HUDEP-2 (cell line): ENCODE data around the gene ADAM23.

Experiments used
- DNase-seq, 76 experiments: peaks; one replicate each; lab custom pipeline; 2025; ENCODE audit not compliant: unreplicated experiment in 76 of 76; lab: John Stamatoyannopoulos, UW

The ADAM23 gene

DNA sequence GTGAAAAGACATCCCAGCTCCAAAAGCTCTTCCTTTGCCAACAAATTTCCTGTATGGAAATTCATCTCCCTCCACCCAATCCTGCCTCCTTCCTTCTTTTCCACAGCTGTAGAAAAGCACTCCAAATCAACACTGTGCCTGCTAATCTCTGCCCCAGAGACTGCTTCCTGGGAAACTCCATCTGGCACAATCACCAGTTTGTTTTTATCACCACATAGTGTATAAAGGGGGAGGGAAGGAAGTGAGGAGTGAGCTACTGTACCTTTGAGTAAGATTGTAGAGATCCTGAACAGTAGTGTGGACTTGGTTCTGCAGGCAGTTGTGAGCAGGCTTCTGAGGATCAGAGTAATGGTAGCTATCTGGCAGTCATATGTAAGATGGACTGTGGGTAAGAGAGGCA lies 184.3 kb downstream of the ADAM23 start:
- DNase-seq: no peak

DNA sequence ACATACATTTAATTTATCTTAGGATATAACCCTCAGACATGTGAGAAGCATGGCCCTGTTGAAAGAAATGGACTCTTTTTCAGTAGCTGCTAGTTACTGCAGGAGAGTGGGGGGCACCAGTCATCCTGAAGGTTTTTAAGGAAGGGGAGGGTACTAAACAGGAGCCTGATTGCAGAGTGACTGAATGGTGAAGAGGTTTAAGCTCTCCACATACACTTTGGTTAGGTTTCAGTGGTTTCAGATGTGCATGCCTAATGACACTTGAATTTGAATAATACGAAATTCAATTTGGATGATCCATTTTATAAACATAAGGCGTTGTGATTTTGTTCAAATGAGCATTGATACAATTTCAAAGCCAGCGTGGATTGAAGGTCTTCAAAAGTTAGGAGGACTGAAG lies 188.0 kb downstream of the ADAM23 start:
- DNase-seq: no peak

DNA sequence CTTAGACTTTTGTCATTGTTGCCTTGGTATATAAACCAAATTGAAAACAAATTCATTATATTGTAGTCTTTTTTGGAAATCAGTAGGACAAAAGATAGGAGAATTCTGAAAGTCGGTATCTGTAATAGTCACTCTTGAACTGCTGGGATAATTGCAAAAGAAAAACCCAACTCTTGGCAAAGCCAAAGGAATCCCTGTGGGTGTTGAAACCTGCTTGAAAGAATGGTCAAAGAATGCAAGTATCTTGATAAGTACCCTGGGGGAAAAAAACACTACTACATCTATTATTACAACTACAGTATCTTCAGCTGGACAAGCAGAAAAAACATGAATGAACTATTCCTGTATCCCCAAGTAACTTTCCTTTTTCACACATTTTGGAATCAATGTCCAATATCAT lies 191.7 kb downstream of the ADAM23 start:
- no peak for DNase-seq

DNA sequence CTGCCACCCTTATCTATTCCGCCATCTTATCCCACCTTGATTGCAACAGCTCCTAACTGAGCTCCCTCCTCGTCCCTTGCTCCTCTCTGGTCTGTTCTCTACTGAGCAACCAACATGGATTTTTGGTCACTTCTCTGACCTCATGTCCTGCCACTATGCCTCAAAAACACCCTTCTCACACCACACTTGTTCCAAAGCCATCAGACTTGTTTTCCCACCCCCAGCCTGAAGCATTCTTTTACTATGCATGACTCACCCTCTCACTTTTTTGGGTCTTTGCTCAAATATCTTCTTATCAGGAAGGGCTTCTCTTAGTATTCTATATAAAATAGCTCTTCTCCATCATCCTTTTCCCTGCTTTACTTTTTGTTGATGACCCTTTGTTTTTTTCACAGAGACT lies 196.3 kb downstream of the ADAM23 start:
- no peak for DNase-seq

DNA sequence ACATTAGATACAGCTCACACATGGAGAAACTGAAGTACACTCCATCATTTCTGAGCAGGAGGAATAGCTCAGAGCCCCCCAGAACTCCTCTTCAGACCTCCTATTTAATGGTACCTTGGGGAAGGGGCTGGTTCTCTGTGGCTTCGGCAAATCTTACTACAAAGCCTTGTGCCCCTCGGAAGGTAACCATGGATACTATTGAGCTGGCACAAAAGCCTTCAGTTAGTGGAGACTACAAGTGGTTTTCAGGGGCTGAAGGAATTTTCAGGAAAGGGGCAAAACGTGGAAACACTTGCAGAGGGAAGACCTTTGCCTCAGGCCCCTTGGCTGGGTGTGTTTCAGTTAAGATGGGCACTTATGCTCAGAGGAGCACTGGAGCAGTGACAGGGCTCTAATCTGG lies 197.9 kb downstream of the ADAM23 start:
- DNase-seq: no peak

DNA sequence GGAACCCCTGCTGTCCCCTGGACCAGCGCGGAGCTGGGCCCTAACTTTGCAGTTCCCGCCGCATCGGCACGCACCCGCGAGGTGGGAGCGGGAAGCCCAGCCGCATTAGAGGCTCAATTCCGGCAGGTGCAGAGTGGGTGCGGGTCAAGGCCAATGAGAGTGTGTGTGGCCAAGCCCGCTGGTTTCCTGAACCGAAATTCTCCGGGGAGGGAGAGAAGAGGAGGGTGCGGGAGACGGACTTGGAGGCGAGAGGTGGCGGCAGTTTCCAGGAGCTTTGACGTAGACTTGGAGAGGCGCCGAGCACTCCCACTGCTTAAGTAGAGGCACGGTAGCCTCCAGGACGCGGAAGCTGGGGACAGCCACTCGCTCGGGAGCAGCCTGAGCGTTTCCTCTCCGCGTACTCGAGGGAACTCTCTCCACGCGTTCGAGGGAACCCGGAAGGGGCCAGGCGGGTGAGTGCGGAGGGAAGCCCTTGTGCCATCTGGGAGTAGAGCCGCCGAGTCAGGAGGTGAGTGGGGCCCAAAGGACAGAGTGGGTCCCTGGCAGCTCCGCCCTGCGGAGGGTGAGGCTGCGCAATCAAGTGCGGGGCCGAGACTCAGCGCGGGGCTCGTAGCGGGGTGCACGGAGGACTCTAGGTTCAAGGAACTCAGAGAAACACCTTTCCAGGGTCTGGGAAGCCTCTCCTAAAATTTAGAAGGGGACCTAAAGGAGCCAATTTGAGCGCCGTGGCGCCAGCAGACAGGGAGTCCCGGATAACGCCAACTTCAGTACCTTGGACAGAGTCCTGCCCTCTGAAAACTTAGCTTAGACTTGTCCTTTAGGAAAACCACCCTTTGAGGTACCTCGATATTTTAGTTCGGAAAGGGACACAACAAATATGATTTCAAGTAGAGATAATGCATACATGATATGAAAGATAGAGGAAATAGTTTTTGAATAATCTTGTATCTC lies 199.0 kb downstream of the ADAM23 start, which contains the start of gene FAM237A:
Gene FAM237A, plus strand, starts transcription at position 413 of the 951 bp plus-strand sequence. CDS start 1,750 bp downstream, outside the sequence.
- DNase-seq: peak in 33 of 76 experiments; percentile 0 to 37 (median 12)

DNA sequence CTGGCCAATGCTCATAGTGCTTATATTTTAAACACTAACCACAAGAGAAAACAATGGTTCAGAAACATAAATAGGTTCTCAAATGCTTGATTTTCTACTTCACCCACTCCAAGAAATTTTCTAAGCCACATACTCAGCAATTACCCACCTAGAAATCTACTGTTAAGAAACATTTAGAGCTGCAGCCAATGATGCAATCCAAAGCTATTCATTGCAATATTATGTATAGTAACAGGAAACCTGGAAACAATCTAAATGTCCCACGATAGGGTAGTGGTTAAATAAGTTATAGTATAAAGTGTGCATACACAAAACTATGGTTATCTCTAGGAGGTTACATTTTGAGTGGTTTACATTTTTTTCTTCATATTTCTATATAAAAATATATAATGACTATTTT lies 204.7 kb downstream of the ADAM23 start:
- DNase-seq: no peak

DNA sequence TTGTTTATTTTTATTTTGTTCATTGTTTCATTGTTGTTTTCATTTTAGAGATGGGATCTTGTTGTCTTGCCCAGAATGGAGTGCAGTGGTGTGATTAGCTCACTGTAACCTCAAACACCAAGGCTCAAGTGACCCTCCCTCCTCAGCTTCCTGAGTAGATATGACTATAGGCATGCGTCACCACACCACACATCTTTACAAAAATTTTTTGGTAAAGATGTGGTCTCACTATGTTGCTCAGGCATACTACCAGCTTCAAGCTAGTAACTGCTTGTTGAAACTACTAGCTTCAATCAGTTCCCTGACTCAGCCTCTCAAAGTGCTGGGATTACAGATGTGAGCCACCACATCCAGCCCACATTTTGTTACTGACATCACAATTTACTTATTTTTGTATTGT lies 213.8 kb downstream of the ADAM23 start:
- DNase-seq: no peak

DNA sequence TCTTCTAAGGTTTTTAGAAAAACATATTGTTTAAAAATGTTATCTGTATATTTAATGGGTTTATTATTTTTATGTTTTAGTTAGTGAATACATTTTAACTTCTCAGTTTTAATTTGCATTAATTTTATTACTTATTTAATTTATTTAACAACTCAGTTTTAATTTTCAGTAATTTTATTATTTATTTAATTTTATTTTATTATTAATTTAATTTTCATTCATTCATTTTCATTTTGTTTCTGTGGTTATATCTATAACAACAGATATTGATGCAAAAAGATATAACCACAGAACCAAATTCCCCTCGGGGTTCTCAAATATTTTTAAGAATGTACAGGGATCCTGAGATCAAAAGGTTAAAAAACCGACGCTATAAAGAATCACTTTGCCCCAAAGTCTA lies 221.9 kb downstream of the ADAM23 start:
- DNase-seq: no peak
